Heart right ventricle (tissue), 16 donors: Measurements from ENCODE around the gene AUTS2. TPM values are rescaled to one million over a fixed set of nuclear protein-coding genes. Genes with fewer than 3 reads are reported as not detected.

Experiments
- ATAC-seq, 8 donors: fragments of 200-7000 bp; cut with Tn5 transposase; one replicate each; pipeline ENCODE4 v1.9.1; 2020; ENCODE audit warnings: mild to moderate bottlenecking in 8 of 8, moderate library complexity in 8 of 8, moderate number of reproducible peaks in 1 of 8
- DNase-seq, 2 donors: peaks; one replicate each; pipeline ENCODE4 v3.0.0-alpha.2; 2020
- H3K27ac ChIP-seq, 10 donors: fragments of 200-600 bp; sonication (generic) in 2 of 10; one replicate each; pipeline versions ENCODE4 v1.5.0 to v1.8.0; 2020 to 2022; ENCODE audit warnings: mild to moderate bottlenecking in 3 of 10
- H3K27me3 ChIP-seq, 7 donors: fragments of 200-600 bp; one replicate each; pipeline ENCODE4 v1.8.0; 2021 to 2022; ENCODE audit warnings: mild to moderate bottlenecking in 2 of 7
- H3K36me3 ChIP-seq, 9 donors: fragments of 200-600 bp; sonication (generic) in 1 of 9; one replicate each; pipeline versions ENCODE4 v1.5.0 to v1.8.0; 2020 to 2022; ENCODE audit warnings: mild to moderate bottlenecking in 2 of 9
- H3K4me1 ChIP-seq, 9 donors: fragments of 200-600 bp; sonication (generic) in 1 of 9; one replicate each; pipeline versions ENCODE4 v1.5.0 to v1.8.0; 2020 to 2022; ENCODE audit warnings: mild to moderate bottlenecking in 4 of 9
- H3K4me3 ChIP-seq, 10 donors: fragments of 200-600 bp; sonication (generic) in 2 of 10; one replicate each; pipeline versions ENCODE4 v1.5.0 to v1.8.0; 2020 to 2022; ENCODE audit warnings: mild to moderate bottlenecking in 7 of 10, moderate library complexity in 2 of 10
- H3K9me3 ChIP-seq, 11 donors: fragments of 200-600 bp in 10 of 11; sonication (generic) in 2 of 11; one replicate each; pipeline versions ENCODE4 v1.5.0 to v1.8.0; 2013 to 2022; ENCODE audit warnings: mild to moderate bottlenecking in 2 of 11, control low read depth in 1 of 11, moderate library complexity in 1 of 11
- CTCF ChIP-seq, 9 donors: fragments of 200-600 bp; sonication (generic) in 2 of 9; IDR thresholded peaks; one replicate each; pipeline versions ENCODE4 v1.5.0 to v1.8.0; 2021 to 2022; ENCODE audit warnings: antibody characterized with exemption in 9 of 9, mild to moderate bottlenecking in 5 of 9, moderate library complexity in 1 of 9
- WGBS, 2 donors: extraction: QIAGEN DNeasy Blood & Tissue Kit; methylation state at CpG; one replicate each; pipeline ENCODE4 v1.1.7; 2013; ENCODE audit warnings: inconsistent platforms in 1 of 2; 5-methylcytosine and 5-hydroxymethylcytosine counted together
- intact Hi-C, 10 donors: fragments of 100-400 bp; cut with DNase I; formaldehyde crosslinking; loops; one replicate each; pipeline versions ENCODE4 v1.11.1 to v1.14.2; 2022
- polyA plus RNA-seq, 2 donors: library from polyadenylated mRNA; stranded (reverse); fragments of 200-250 nt; gene quantifications; one replicate each; pipeline ENCODE4 v1.2.3, GENCODE V29; 2013
- total RNA-seq, 10 donors: library from RNA; stranded (reverse); fragmentation: NEBNext Ultra II Directional in 3 of 10; extraction: Animal tissue kit (Norgen Biotek cat#: 25700) in 3 of 10; gene quantifications; one replicate each; pipeline versions ENCODE4 v1.2.1 to v1.2.4, GENCODE V29; 2021 to 2023
- donor health status: Arrhythmogenic right ventricular cardiomyopathy.
- donor health status: ischemic (EF 13 %, LVEDD 7.1; RV severe dilation, severe dysfunction).
- donor health status: healthy with polysubstance abuse.
- donor health status: DM: no; HTN: yes; CAD: no.
- donor health status: DM: no; HTN: no; CAD: no.
- donor health status: ischemic (EF 25% LVEDD 6.9; RV normal size, moderate dysfunction).
- donor health status: ischemic (EF 25% LVEDD 5.7; RV mildly dilated, moderate dysfunction).
- donor health status: healthy.
- donor health status: DM: yes; HTN: yes; CAD: no.
- donor health status: Ischemic cardiomyopathy.
- donor health status: ischemic (EF 35%, LVEDD 5.7; RV mildly dilated, moderate dysfunction).
- donor health status: nonischemic (EF 11% LVEDD 7.7; RV severe dilation, severe dysfunction).
- donor health status: DM: yes; HTN: yes; CAD: no.
- donor health status: PGD.
- donor health status: ischemic (EF 29% LVEDD 5.4; RV normal size, mild dysfunction).
- donor health status: nonischemic (EF 23%, LVEDD 6.1; RV moderate dilation, normal function).

The AUTS2 gene
- total and polyA plus RNA-seq, 12 donors, result 1.6 to 11.2 (median 7.3) TPM

- Histone ChIP-seq H3K27ac (no peak overlapping the region), H3K36me3 (no peaks in the 10 kb centered on the region), H3K4me3 (no peak overlapping the region), H3K27me3 (no peaks in the 10 kb centered on the region), H3K9me3 (no peaks in the 10 kb centered on the region), H3K4me1 (peaks cover 0 to 7% (median 0%) of the 10 kb centered on the region in 9 donors)
- WGBS, 2 donors, result 68 to 75% methylated on average over 9 of the region's 9 CpGs
- ATAC-seq (no peak), DNase-seq (no peak)
- intact Hi-C loops, result no loop called here
- TF ChIP-seq CTCF (IDR thresholded peaks at IDR 0.05), result no peak
These were observed 639.7 kb downstream of the AUTS2 start for GRCh38 chr7:70237831-70238575.

GRCh38 chr7:70239918-70240317 lies 641.6 kb downstream of the AUTS2 start:
- WGBS, 2 donors, result 98 to 100% methylated on average over 3 of the region's 3 CpGs
- H3K27me3 ChIP-seq, result no peaks in the 10 kb centered on the region
- ATAC-seq, result no peak

GRCh38 chr7:70240873-70241272 lies 642.6 kb downstream of the AUTS2 start:
- 96 to 97% methylated on average over 2 of the region's 2 CpGs for WGBS, 2 donors
- no peak overlapping the region for H3K4me3 ChIP-seq
- intact Hi-C loops, result loop anchor here in 1 of 10 donors (10.0 kb wide), 1 partner anchor 1916 kb away; no protein-coding TSS in a partner anchor
- TF ChIP-seq CTCF (IDR thresholded peaks at IDR 0.05), result no peak
- no peak overlapping the region for H3K27ac ChIP-seq
- peaks cover 0 to 7% (median 0%) of the 10 kb centered on the region in 9 donors for H3K4me1 ChIP-seq
- ATAC-seq, result no peak
- no peaks in the 10 kb centered on the region for H3K27me3 ChIP-seq
- no peak for DNase-seq
- H3K9me3 ChIP-seq, result no peaks in the 10 kb centered on the region
- H3K36me3 ChIP-seq, result no peaks in the 10 kb centered on the region

More at GRCh38 chr7:70239918-70240317, 641.6 kb downstream of the AUTS2 start:
- DNase-seq, result no peak
- Histone ChIP-seq H3K4me1 (peaks cover 0 to 7% (median 0%) of the 10 kb centered on the region in 9 donors), H3K27ac (no peak overlapping the region), H3K36me3 (no peaks in the 10 kb centered on the region), H3K4me3 (no peak overlapping the region), H3K9me3 (no peaks in the 10 kb centered on the region)
- intact Hi-C loops, result loop anchor here in 1 of 10 donors (10.0 kb wide), 1 partner anchor 1915 kb away; no protein-coding TSS in a partner anchor
- no peak for TF ChIP-seq CTCF (IDR thresholded peaks at IDR 0.05)

DNA sequence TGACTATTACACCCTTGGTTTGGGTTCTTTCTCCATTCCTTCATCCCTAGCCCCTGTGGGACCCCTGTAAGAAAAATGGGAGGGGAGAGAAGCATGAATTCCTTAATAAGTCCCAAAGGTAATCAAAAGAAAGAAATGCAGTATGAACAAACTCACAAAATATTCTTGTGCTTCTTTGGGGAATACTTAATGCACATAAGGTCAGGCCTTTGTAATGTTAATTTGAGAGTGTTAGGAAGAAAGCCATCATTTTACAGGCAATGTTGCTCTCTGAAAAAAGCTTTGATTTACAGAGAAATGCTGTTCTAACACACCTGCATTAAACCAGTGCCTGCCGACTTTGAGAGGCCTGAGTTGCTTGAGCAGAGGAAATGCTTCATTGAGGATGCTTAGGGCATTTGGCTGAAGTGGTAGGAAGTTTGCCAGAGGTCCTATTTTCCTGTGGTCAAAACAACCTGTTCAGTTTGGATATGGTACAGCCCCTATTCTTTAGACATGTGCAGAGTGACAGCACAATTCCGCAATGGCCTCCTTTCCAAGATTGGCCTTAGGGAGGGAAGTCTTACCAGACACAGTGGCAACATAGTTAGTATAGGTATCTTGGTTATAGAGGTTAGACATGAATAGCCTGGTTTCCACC lies 643.4 kb downstream of the AUTS2 start:
- Histone ChIP-seq H3K36me3 (no peaks in the 10 kb centered on the region), H3K4me3 (no peak overlapping the region), H3K4me1 (peaks cover 0 to 7% (median 0%) of the 10 kb centered on the region in 9 donors), H3K27ac (no peak overlapping the region), H3K27me3 (no peaks in the 10 kb centered on the region), H3K9me3 (no peaks in the 10 kb centered on the region)
- no peak for TF ChIP-seq CTCF (IDR thresholded peaks at IDR 0.05)
- intact Hi-C loops, result loop anchor here in 1 of 10 donors (10.0 kb wide), 1 partner anchor 1917 kb away; no protein-coding TSS in a partner anchor
- WGBS, 2 donors, result 61 to 72% methylated on average over 2 of the region's 2 CpGs
- DNase-seq, result no peak
- no peak for ATAC-seq
